CD1c-positive myeloid dendritic cell (primary cell): Measurements from ENCODE around the gene TCHP.

ENCODE experiments used
- DNase-seq: peaks from one replicate; pipeline ENCODE4 v3.0.0-alpha.2; 2016; ENCODE audit errors: extremely low spot score

Gene TCHP

DNA sequence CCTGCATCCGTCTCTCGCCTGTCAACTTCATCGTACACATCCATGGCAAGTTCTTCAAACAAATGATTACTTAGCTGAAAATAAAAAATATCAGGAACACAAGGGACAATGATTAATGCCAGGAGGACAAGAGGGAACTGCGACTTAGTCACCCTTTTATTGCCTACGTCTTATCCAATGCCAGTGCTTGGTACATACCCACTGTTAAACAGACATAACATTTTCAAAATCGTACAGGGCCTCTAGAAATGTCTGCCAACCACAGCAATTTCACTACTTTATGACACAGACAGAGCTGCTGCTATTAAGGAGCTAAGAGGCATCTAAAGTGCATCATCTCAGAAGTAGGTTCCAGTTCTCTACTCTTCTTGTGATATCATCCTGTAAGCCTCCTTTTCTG, 61.5 kb downstream of the TCHP start:
- peak; percentile 9 for DNase-seq

DNA sequence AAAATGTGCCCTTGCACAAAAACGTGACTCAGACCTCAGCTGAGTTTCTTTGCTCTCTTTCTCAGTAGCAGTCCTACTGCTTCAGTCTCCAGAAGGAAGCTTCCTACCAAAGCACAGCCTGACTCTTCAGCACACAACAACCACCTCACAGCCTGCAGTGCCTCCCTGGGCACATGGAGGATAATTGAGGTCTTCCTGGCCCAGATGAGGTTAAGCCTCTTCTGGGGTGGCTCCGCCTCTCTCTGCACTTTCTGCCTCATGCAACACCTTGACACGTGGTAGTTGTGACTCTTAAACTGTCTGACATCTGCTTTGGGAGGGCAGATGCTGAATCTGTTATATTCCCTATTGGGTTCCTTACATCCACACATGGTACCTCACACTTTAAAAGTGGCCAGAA, 62.3 kb downstream of the TCHP start:
- DNase-seq = no peak

DNA sequence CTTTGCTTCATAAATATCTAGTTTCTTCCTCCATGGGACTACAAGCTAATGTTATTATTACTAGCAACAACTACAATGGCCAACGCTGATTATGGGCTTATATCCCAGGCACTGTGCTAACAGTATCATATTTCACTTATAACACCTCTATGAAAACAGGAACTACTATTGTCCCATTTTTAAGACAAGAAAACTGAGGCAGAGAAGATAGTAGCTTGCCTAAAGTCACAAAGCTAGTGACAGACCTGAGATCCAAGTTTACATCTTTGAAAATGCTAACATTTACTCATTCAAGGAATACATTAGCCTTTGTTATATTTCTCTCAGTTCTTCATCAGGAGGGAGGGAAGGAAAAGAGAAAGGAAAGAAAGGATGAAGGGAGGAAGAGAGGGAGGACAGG, 63.3 kb downstream of the TCHP start:
- no peak for DNase-seq

DNA sequence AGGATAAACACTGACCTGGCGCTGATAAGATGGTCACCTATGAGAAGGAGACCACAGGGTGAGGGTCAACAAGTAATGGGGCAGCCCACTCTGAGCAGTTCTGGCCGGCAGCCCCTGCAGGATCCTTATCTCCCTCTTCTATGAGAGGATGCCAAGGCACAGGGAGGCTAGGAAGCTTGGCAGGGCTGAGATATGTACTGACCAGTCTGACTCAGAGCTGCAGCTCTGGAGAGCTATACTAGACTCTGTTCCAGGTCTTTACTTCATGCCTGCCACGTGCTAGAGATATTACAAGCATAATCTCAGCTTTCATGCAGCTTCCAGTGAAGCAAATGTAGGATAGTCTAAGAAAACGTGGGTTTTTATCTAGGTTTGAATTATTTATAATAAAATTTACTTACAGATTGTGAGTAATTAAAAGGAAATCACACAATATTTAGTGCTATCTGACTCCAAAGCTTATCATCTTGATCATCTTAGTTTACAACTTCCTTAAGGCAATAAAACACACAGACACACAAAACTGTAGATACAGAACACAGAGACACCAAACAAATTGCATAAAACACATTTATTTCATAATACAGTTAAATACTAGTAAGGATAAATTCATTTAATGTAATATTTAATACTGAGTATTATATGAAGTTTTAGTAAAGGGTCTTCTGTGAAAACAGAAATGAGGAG, 63.8 kb downstream of the TCHP start:
- DNase-seq = no peak

DNA sequence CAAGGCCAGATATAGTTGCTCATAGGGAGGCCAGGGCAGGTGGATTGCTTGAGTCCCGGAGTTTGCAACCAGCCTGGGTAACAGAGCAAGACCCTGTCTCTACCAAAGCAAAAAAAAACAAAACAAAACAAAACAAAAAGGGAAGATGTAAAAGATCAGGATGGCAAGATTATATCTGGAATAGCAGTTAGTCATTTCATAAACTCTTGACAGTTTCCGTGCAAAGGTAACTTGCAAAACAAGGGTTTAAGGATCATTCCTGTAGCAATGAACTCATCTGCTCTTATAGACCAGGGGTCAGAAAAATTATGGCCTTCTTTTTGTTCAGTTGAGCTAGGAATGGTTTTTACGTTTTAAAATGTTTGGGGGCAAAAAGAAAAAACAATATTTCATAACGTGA, 66.5 kb downstream of the TCHP start:
- DNase-seq = no peak

DNA sequence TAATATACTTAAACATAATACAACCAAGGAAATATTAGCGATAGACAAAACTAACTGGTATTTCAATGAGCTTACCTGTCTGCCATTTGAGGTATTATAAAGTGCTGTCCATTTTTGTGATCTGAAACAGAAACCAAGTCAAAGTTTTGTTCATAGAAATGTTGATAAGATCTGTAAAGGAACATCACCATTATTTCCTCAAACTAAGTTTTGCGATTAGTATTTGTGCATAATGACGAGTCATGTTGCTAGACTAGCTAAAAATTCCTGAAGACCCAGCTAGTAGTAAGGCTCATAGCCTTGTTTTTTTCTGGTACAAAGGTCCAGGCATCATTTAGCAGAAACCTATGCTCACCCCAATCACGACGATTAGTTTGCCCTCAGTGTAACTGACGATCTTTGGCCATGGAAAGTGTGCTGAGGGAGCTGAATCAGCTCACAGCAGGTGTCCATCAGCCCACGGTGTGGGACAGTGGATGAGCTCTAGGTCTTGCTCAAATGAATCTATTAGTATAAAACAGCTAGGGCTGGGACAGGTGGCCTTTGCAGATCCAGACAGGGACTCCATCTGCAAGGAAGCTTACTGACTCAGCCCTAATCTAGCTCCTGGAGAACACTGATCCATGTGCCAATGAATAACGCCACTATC, 67.4 kb downstream of the TCHP start:
- no peak for DNase-seq
